HL-60 (cell line): ENCODE data around the gene DUSP22.

Experiments
- CTCF ChIP-seq: IDR thresholded peaks from one replicate; pipeline ENCODE4 v1.5.1; 2011; ENCODE audit warnings: low read length, control low read depth, inconsistent platforms; ENCODE audit not compliant: insufficient read depth
- GABPA ChIP-seq: IDR thresholded peaks from 2 replicates; pipeline ENCODE4 v1.6.1; 2012; ENCODE audit warnings: low read depth
- POLR2AphosphoS5 ChIP-seq: IDR thresholded peaks from 2 replicates; pipeline ENCODE4 v1.6.1; 2012; ENCODE audit warnings: low read depth
- SPI1 ChIP-seq: IDR thresholded peaks from 2 replicates; pipeline ENCODE4 v1.6.1; 2012; ENCODE audit warnings: low read depth, mild to moderate bottlenecking, borderline replicate concordance
- TF ChIP-seq, protein P1 (sequence below): IDR thresholded peaks from 2 replicates; pipeline ENCODE4 v1.6.1; 2012; ENCODE audit warnings: low read depth; ENCODE audit not compliant: insufficient replicate concordance

DNA sequence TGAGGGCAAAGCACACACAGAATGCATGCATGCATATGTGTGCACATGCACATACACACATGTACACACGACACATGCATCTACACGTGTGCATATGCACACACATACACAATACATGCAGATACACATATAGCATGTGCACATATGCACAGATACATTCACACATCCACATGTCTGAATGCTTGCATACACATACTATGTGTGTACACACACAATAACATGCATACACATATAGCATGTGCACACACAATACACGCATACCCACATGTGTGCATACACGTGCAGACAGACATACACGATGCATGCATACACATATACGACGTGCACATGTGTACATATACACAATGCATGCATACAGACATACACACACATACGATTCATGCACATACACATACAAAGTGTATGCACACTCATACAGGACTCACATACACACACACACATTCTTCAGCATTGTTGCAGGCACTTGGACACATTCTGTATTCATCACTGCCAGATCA is 75.1 kb downstream of the DUSP22 start:
- TF ChIP-seq CTCF (no peak), POLR2AphosphoS5 (no peak), GABPA (no peak), SPI1 (no peak)
- TF ChIP-seq, protein P1, sequence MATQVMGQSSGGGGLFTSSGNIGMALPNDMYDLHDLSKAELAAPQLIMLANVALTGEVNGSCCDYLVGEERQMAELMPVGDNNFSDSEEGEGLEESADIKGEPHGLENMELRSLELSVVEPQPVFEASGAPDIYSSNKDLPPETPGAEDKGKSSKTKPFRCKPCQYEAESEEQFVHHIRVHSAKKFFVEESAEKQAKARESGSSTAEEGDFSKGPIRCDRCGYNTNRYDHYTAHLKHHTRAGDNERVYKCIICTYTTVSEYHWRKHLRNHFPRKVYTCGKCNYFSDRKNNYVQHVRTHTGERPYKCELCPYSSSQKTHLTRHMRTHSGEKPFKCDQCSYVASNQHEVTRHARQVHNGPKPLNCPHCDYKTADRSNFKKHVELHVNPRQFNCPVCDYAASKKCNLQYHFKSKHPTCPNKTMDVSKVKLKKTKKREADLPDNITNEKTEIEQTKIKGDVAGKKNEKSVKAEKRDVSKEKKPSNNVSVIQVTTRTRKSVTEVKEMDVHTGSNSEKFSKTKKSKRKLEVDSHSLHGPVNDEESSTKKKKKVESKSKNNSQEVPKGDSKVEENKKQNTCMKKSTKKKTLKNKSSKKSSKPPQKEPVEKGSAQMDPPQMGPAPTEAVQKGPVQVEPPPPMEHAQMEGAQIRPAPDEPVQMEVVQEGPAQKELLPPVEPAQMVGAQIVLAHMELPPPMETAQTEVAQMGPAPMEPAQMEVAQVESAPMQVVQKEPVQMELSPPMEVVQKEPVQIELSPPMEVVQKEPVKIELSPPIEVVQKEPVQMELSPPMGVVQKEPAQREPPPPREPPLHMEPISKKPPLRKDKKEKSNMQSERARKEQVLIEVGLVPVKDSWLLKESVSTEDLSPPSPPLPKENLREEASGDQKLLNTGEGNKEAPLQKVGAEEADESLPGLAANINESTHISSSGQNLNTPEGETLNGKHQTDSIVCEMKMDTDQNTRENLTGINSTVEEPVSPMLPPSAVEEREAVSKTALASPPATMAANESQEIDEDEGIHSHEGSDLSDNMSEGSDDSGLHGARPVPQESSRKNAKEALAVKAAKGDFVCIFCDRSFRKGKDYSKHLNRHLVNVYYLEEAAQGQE, result no peak
